MM.1S (cell line): Measurements from ENCODE around the gene TNPO2.
A peak's percentile ranks its signal among the peaks of the same experiment; 100 is the strongest.

Experiments used
- DNase-seq: peaks from one replicate; pipeline ENCODE4 v3.0.0-alpha.2; 2015
- H2AFZ ChIP-seq: fragments of 300-600 bp; sonication (generic); 2 replicates; pipeline ENCODE4 v1.6.0; 2016; ENCODE audit warnings: antibody characterized with exemption, low read length
- H3F3A ChIP-seq: fragments of 300-600 bp; sonication (generic); 2 replicates; pipeline ENCODE4 v1.6.1; 2016; ENCODE audit warnings: mild to moderate bottlenecking, antibody characterized with exemption, low read length, moderate library complexity, mixed read lengths; ENCODE audit not compliant: insufficient read depth
- H3K27ac ChIP-seq: fragments of 300-600 bp; sonication (generic); 2 replicates; pipeline ENCODE4 v1.5.1; 2016; ENCODE audit warnings: mild to moderate bottlenecking, low read length
- H3K27me3 ChIP-seq: fragments of 300-600 bp; sonication (generic); replicated peaks from 2 replicates; pipeline ENCODE4 v1.6.0; 2016; ENCODE audit warnings: low read length; ENCODE audit not compliant: insufficient read depth
- H3K36me3 ChIP-seq: fragments of 300-600 bp; sonication (generic); replicated peaks from 2 replicates; pipeline ENCODE4 v1.6.1; 2016; ENCODE audit warnings: mild to moderate bottlenecking, low read length, mixed read lengths; ENCODE audit not compliant: insufficient read depth
- H3K4me1 ChIP-seq: fragments of 300-600 bp; sonication (generic); 2 replicates; pipeline ENCODE4 v1.6.1; 2016; ENCODE audit warnings: low read length, mixed read lengths
- H3K4me2 ChIP-seq: fragments of 300-600 bp; sonication (generic); 2 replicates; pipeline ENCODE4 v1.6.0; 2016; ENCODE audit warnings: low read depth, low read length
- H3K4me3 ChIP-seq: fragments of 300-600 bp; sonication (generic); 2 replicates; pipeline ENCODE4 v1.5.1; 2016; ENCODE audit warnings: low read length, mixed read lengths
- H3K79me2 ChIP-seq: fragments of 300-600 bp; sonication (generic); 2 replicates; pipeline ENCODE4 v1.6.1; 2016; ENCODE audit warnings: mixed run types, low read length, mixed read lengths
- H3K9ac ChIP-seq: fragments of 300-600 bp; sonication (generic); 2 replicates; pipeline ENCODE4 v1.6.1; 2016; ENCODE audit warnings: low read length, mixed read lengths
- H3K9me2 ChIP-seq: fragments of 300-600 bp; sonication (generic); replicated peaks from 2 replicates; pipeline ENCODE4 v1.6.1; 2016; ENCODE audit warnings: mild to moderate bottlenecking, low read length, mixed read lengths; ENCODE audit not compliant: insufficient read depth
- H3K9me3 ChIP-seq: fragments of 300-600 bp; sonication (generic); replicated peaks from 2 replicates; pipeline ENCODE4 v1.6.1; 2016; ENCODE audit warnings: mild to moderate bottlenecking, low read length, mixed read lengths; ENCODE audit not compliant: insufficient read depth
- H4K20me1 ChIP-seq: fragments of 300-600 bp; sonication (generic); 2 replicates; pipeline ENCODE4 v1.6.1; 2016; ENCODE audit warnings: mild to moderate bottlenecking, low read length, moderate library complexity, mixed read lengths; ENCODE audit not compliant: insufficient read depth
- CTCF ChIP-seq: fragments of 300-600 bp; sonication (generic); IDR thresholded peaks from 2 replicates; pipeline ENCODE4 v1.5.1; 2016; ENCODE audit warnings: antibody characterized with exemption, low read length, mixed read lengths
- EZH2 ChIP-seq: fragments of 300-600 bp; sonication (generic); optimal IDR thresholded peaks from 2 replicates; pipeline ENCODE3; 2017; ENCODE audit warnings: low read depth, mild to moderate bottlenecking, antibody characterized with exemption, low read length, mixed read lengths
- EZH2phosphoT487 ChIP-seq: fragments of 300-600 bp; sonication (generic); IDR thresholded peaks from 2 replicates; pipeline ENCODE4 v1.6.1; 2018; ENCODE audit warnings: antibody characterized with exemption, low read length

Gene TNPO2

GRCh38 chr19:12669270-12670158 lies 54.2 kb downstream of the TNPO2 start:
- peak overlapping the region; percentile 83 for H3K4me2 ChIP-seq
- peak; percentile 84 for DNase-seq
- peaks cover 22% of the 10 kb centered on the region for H3K4me1 ChIP-seq
- peak overlapping the region; percentile 94 for H2AFZ ChIP-seq
- H3K79me2 ChIP-seq, result peaks cover 60% of the 10 kb centered on the region
- TF ChIP-seq EZH2 (no peak), CTCF (no peak), EZH2phosphoT487 (no peak)
- no peaks in the 10 kb centered on the region for H3K9me2 ChIP-seq
- H3K4me3 ChIP-seq, result peak overlapping the region; percentile 97
- no peaks in the 10 kb centered on the region for H3K9me3 ChIP-seq
- no peaks in the 10 kb centered on the region for H3K27me3 ChIP-seq
- no peaks in the 10 kb centered on the region for H3F3A ChIP-seq
- H4K20me1 ChIP-seq, result no peaks in the 10 kb centered on the region
- H3K9ac ChIP-seq, result peak overlapping the region; percentile 96
- H3K36me3 ChIP-seq, result no peaks in the 10 kb centered on the region
- peak overlapping the region; percentile 87 for H3K27ac ChIP-seq

GRCh38 chr19:12668932-12669269 lies 54.8 kb downstream of the TNPO2 start:
- H3K79me2 ChIP-seq, result peaks cover 56% of the 10 kb centered on the region
- no peaks in the 10 kb centered on the region for H3K9me3 ChIP-seq
- peak overlapping the region; percentile 83 for H3K4me2 ChIP-seq
- no peak for TF ChIP-seq EZH2phosphoT487
- TF ChIP-seq CTCF, result no peak
- no peak for TF ChIP-seq EZH2
- peak overlapping the region; percentile 94 for H2AFZ ChIP-seq
- H3K9me2 ChIP-seq, result no peaks in the 10 kb centered on the region
- H3K36me3 ChIP-seq, result no peaks in the 10 kb centered on the region
- peak; percentile 41 for DNase-seq
- H4K20me1 ChIP-seq, result no peaks in the 10 kb centered on the region
- peak overlapping the region; percentile 87; the same call in 1 of the 2 replicates for H3K27ac ChIP-seq
- H3F3A ChIP-seq, result no peaks in the 10 kb centered on the region
- peaks cover 22% of the 10 kb centered on the region for H3K4me1 ChIP-seq
- H3K27me3 ChIP-seq, result no peaks in the 10 kb centered on the region
- H3K4me3 ChIP-seq, result peak overlapping the region; percentile 97
- H3K9ac ChIP-seq, result peak overlapping the region; percentile 96

- TF ChIP-seq EZH2phosphoT487, result no peak
- no peak for TF ChIP-seq CTCF
- no peak for TF ChIP-seq EZH2
- peaks cover 22% of the 10 kb centered on the region for H3K4me1 ChIP-seq
- no peaks in the 10 kb centered on the region for H3K9me3 ChIP-seq
- no peaks in the 10 kb centered on the region for H3K36me3 ChIP-seq
- H3F3A ChIP-seq, result no peaks in the 10 kb centered on the region
- peak overlapping the region; percentile 87; the same call in 1 of the 2 replicates for H3K27ac ChIP-seq
- H3K9ac ChIP-seq, result peak overlapping the region; percentile 96
- H2AFZ ChIP-seq, result no peak overlapping the region
- H4K20me1 ChIP-seq, result no peaks in the 10 kb centered on the region
- H3K79me2 ChIP-seq, result peaks cover 56% of the 10 kb centered on the region
- no peaks in the 10 kb centered on the region for H3K9me2 ChIP-seq
- peak overlapping the region; percentile 97 for H3K4me3 ChIP-seq
- H3K4me2 ChIP-seq, result peak overlapping the region; percentile 83
- H3K27me3 ChIP-seq, result no peaks in the 10 kb centered on the region
- no peak for DNase-seq
Measured at GRCh38 chr19:12668346-12668745, 55.4 kb downstream of the TNPO2 start.
